GM04504 (cell line): ENCODE data around the gene BCORL1.
A peak's percentile ranks its signal among the peaks of the same experiment; 100 is the strongest.

ENCODE experiments used
- DNase-seq: peaks from one replicate; pipeline ENCODE4 v3.0.0-alpha.2; 2012; ENCODE audit warnings: low read depth

Gene BCORL1, protein sequence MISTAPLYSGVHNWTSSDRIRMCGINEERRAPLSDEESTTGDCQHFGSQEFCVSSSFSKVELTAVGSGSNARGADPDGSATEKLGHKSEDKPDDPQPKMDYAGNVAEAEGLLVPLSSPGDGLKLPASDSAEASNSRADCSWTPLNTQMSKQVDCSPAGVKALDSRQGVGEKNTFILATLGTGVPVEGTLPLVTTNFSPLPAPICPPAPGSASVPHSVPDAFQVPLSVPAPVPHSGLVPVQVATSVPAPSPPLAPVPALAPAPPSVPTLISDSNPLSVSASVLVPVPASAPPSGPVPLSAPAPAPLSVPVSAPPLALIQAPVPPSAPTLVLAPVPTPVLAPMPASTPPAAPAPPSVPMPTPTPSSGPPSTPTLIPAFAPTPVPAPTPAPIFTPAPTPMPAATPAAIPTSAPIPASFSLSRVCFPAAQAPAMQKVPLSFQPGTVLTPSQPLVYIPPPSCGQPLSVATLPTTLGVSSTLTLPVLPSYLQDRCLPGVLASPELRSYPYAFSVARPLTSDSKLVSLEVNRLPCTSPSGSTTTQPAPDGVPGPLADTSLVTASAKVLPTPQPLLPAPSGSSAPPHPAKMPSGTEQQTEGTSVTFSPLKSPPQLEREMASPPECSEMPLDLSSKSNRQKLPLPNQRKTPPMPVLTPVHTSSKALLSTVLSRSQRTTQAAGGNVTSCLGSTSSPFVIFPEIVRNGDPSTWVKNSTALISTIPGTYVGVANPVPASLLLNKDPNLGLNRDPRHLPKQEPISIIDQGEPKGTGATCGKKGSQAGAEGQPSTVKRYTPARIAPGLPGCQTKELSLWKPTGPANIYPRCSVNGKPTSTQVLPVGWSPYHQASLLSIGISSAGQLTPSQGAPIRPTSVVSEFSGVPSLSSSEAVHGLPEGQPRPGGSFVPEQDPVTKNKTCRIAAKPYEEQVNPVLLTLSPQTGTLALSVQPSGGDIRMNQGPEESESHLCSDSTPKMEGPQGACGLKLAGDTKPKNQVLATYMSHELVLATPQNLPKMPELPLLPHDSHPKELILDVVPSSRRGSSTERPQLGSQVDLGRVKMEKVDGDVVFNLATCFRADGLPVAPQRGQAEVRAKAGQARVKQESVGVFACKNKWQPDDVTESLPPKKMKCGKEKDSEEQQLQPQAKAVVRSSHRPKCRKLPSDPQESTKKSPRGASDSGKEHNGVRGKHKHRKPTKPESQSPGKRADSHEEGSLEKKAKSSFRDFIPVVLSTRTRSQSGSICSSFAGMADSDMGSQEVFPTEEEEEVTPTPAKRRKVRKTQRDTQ (N-terminal part only)

DNA sequence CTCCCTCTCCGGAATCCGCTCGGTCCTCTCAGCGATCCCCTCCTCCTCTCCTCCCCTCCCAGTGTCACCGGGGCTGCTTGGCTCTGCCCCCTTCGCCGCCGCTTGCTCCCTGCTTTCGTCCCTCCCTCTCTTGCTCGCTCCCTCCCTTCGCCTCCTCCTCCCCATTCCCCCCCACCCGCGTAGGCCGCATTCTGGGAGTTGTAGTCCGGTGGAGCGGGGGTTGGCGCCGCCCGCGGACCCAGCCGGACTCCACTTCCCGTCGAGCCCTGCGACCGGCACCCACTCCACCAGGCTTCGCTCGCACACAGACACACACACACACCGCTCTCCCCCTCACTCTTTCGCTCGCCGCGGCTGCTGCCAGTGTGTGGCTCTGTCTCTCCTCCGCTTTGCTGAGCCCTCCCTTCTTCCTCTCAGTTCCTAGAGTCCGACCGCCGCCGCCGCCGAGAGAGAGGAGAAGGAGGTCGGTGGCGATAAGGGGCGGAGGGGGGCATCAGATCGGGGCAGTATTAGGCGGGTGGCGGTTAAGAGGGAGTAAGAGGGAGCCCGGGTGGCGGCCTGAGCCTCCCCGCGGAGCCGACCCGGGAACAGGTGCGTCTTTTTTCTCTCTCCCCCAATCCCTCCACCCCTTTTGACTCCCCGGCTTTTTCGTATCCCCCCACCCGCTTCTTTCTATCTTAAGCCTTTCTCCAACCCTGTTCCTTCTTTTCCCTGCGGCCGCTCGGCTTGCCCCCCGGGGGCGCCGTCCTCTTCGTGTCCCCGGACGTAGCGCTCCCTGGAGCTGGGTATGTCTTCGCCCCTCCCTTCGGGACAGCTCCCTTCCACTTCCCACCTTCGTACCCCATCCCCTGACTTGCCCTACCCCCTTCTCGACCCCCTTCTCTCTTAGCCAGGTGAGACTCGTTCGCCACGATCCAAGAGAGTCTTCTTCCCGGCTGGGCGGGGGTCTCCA, at the start of gene BCORL1:
BCORL1 (plus strand) TSS at position 336 of the 952 bp plus-strand sequence. CDS start 22,597 bp downstream, outside the sequence.
- peak; percentile 81 for DNase-seq

DNA sequence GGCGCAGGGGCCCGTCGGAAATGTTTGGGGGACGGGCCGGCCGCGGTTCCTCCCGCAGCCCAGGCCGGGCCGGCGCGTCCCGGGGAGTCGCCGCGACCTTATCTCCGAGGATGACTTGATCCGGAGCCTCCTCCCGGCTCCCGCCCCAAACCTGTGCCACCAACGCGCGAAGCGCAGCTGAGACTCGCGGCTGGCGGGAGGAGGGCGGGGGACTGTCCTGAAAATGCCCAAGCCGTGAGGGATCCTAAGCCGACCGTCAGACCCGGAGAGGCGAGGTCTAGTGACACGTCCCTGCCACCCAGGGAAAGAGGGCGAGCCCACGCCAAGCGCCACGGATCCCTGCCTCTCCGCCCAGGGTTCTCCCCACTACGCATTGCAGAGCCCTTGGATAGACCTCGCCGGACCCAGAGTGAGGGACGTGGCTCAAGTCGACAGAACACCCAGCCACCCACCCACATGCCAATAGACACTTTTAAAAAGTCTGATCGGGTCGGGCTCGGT, 49.6 kb upstream of the BCORL1 start:
- DNase-seq, result no peak

DNA sequence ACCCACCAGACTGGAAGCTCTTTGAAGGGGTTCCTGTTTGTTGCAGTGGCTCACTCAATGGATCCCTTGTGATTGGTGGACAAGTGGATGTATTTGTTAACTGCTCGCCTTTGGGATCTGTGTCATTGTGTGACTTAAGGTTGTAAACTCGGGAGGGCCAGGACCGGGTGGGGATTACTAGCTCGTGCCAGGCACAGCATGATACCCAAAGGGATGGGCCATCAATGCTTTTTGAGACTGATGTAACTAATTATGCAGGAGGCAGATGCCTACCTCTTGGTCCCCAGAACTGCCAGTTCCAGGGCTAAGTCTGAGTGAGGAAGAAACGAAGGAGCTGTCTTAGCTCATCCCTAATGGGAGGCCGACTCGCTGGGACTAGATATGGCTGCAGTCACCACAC, 48.7 kb upstream of the BCORL1 start:
- DNase-seq, result no peak

DNA sequence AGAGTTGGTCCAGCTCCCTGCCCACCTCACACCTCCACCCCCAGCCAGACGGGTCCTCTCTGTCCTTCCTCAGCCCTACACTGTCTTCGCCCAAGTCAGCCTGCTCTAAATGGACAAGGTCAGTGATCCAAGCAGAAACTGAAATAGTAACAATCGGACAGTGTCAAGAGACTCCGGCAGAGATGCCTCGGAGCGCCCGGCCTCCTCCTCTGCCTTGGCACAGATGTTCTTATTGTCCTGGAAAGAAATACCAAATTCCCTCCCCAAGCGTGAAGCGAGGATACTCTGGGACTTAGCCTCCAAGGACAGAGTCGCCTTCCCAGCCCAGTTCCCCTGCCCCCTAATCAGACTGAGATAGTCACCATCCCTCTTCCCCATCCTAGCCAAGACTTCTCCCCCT, 48.0 kb upstream of the BCORL1 start:
- DNase-seq, result no peak

DNA sequence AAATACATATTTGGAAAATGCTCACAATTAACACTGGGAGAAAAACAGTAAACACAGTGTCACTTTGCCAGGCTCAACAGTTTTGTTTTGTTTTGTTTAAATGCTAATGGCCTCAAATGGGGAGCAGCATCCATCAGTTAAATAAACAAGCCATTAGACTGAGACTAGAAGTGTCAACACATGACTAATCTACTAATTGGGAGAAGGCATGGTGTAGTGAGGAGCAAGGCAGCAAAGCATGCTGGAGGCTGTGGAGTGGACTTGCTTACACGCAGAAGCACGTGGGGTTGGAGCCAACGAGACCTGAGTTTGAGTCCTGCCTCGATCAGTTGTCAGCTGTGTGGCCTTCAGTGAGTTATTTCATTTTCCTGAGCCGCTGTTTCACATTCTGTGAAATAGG, 47.5 kb upstream of the BCORL1 start:
- no peak for DNase-seq

DNA sequence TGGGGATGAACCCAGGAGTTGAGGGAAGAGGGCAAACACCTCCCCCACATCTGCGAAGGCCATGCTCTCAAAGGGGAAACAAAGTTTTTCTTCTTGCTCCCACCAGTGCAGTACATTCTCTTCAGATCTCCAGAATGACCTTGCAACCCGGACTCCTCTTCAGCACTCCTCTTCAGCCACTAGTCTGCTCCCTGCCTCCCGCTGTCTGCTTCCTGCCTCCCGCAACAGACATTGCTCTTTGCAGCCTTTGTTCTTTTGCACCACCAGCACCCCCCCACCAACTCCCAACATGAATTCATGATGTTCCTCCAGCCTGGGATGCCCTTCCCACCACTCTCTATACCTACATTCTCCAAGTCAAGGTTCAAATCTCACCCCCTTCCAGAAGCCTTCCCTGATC, 44.4 kb upstream of the BCORL1 start:
- no peak for DNase-seq

DNA sequence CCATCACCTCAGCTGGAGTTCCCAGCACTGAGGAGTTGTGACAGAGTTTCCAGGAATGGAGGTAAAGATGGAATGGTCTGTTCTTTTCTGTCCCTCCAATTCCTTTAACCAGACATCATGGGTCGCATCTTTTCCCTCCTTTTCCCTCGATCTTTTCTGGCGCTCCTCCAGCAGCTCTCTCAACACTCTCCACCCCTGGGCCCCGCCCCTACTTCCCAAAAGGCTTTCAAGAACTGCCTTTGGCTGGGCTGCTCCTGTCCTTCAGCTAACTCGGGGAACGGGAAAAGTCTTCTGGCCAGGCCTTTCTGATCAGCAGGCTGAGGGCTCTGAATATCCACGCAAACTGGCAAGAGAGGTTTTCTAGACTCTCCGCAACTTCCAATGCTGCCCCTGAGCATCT, 42.4 kb upstream of the BCORL1 start:
- no peak for DNase-seq

DNA sequence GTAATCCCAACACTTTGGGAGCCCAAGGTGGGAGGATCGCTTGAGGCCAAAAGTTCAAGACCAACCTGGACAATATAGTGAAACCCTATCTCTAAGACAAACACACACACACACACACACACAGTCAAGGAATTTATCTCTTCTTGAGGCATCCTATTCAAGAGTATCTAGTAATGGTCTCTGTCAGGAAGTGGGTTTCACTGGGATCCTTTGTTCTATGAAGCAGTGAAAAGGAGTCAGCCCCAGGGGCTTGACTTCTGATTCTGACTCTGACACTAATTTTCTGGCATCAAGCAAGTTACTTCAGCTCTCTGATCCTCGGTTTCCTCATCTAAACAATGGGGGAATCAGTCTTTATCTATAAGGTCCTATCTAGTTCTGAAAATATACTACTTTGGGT, 41.7 kb upstream of the BCORL1 start:
- no peak for DNase-seq

DNA sequence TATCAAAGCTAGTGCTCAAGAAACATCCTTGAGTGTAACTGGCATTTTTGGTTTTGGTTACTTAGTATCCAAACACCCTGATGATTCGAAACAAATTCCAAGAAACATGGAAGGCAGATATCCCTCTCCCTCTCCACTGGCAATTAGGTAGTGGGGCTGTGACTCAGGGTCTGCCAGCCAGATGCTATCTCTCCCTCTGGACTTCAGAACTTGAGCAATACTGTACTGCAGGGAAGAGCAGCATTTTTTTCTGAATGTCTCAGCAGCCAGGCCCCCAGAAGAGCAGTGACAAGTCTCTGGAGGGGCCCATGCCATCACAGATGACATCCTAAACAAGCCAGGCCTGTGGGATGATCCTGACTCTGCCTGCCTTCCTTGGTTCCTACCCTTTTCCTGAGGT, 37.3 kb upstream of the BCORL1 start:
- DNase-seq, result no peak

DNA sequence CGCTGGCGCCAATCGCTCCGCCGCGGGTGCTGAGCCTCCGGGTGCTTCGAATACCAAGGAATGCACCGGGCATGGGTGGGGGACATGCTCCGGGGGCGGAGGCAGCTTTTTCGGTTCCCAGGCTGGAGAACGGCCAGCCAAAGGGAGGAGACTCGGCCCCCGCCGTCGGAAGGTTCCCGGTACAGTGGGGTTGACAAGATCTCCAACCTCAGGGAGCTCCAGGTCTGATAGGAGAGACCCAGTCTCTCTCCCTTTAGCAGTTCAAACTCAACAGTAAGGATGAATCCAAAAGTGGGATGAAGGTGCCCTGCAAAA, 29.1 kb upstream of the BCORL1 start:
- DNase-seq, result no peak

DNA sequence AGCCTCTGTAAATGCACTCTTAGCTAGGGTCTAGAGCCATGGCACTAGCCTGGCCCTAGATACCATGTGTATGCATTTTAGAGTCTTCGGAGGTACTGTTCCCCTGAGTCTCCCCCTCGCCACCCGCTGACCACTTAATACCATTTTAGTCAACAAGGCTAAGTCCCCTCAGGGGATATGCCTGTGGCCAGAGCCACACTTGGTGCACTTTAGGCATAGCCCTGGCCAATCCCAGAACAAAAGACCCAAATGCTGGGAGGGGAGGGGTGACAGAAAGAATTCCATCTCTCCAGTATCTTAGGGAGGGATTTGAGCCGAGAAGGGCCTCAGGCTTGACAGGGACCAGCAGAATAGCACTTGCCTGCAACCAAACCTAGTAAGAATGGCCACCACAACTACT, 28.6 kb upstream of the BCORL1 start:
- DNase-seq, result no peak

DNA sequence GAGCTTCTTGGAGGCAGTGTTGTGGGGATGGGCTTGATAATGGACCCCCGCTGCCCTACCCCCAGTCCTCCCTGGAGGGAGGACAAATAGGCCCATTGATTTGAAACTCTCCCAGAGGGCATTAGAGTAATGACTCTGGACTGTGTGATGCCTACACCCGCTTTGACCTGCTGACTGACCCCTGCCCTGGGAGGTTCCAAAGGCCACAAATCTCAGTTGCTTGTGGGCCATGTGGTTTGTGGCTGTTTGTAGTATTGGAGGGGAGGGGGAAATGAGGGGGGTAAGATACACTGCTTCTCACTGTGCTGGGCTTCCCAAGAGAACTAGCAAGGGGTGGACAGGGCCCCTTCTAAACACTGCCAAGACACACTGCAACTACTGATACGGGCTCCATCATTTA, 27.6 kb upstream of the BCORL1 start:
- no peak for DNase-seq

DNA sequence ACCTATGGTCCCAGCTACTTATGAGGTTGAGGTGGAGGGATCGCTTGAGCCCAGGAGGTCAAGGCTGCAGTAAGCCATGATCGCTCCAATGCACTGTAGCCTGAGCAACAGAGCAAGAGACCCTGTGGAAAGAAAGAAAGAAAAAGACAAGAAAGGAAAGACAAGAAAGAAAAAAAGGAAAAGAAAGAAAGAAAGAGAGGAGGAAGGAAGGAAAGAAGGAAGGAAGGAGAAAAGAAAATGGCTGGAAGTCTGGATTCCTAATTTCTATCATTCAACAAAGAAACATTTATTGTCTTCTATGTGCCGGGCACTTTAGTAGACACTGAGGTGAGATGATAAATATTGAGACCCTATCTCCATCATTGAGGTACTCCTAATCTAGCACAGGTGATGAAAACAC, 26.8 kb upstream of the BCORL1 start:
- DNase-seq, result no peak

DNA sequence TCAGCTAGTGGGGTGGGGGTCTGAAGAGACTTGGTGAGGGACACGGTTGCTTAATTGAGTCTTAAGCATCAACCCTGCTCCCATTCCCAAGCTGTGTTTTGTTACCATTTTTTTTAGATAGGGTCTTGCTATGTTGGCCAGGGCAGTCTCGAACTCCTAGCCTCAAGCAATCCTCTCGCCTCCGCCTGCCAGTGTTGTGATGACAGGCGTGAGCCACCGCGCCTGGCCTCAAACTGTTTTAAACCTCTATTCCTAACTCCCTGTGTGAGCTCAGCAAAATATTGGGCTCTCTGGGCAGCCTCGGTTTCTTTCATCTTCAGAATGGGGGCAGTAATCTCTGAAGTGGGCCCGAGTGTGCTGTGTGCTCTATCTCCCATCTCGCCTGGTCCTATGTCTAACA, 26.3 kb upstream of the BCORL1 start:
- DNase-seq, result no peak

DNA sequence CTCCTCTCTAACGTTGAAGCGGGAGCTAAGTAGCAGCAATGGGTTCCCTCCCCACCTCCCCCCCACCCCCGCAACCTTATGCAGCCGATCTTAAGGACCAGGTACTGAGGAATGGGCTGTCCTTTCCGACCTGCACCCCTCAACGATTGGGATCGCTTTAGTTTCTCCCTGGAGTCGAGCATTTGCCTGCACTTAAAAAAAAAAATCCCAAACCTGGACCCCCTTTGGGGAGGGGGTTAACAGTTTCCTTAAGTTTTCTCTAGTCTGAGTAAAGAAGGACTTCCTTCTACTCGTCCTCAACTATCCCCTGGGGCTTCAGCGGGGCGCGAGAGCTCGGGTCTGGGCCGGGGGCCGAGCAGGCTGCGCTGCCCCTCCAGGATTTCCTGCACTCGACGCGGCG, 25.7 kb upstream of the BCORL1 start:
- DNase-seq, result no peak

DNA sequence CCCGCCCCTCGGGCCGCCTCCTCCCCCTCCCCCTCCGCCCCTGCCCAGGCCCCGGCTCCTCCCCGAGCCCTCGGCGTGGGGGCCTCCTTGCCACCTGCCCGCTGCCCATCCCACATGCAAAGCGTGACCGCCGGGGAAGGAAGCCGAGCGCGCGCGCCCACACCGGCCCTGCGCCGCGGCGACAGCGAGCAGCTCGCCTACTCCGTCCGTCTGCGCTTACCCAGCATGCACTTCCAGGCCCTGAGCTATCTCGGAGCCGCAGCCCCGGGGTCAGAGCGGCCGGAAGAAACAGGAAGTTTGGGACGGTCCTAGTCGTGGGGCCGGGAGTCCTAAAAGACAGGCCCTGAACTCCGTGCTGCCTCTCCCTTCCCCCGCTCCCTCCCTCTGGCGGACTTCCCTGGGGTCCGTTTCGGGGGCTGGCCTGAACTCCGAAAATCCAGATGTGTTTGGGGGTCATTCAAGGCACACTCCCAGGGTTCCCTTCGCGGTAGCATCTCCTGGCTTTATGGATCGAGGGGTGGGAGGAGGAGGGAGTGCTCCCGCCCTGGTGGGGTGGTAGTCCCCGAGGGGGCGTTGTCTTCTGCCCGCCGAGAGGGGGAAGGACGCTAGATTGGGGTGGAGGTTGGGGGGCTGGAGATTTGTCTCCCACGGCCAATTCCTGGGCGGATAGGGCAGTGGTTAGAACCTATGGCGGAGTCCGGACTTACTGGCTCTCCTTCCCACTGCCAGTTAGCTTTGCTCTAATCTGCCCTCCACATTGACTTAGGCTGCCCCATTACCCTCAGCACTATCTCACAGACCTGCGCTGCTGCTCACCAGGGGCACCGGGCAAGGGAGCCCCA, 25.0 kb upstream of the BCORL1 start:
- DNase-seq, result no peak

DNA sequence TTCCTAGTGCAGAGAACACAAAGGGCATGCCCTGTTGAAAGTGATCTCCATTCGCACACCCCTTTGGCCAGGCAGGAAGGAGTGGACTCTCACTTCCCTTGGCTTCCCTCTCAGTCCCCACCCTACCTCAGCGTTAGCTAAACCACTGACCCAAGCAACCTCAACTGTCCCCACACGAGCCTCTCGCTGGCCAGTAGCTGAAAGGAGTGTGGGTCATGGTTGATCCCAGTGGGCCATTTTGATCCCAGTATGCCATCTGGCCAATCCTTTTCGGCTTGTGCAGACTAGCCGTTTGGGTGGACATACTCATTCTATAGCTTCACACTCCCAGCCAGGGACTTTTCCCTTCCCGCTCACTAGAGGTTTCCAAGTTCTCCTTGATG, 24.4 kb upstream of the BCORL1 start:
- no peak for DNase-seq

DNA sequence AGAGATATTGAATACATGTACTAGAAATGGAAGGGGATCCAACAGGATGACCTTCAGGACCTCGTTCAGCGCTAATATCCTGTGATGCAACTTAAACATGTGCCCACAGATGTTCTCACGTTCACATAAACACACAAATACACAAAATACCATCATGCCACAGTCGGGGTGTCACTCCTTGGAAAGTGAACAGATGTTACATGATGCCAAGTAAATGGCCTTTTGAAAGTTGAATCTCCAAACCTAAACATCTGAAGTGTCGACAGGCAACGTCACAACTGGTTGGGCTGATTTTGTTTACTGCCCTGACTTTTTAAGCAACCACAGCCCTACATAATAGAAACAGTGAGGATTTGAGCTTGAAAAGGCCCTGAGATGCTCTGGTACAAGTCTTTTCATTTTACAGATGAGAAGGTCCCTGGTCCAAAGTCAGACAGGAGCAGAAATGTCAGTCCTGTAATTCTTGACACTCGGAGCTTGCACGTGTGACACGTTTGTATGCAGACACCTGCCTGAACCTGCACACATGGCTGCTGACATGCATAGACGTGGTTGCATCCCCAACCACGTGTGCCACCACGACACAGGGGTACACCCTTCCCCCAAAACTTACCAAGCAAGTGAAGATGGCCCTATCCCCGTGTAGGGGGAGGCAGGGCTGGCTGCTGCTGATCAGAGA, 23.5 kb upstream of the BCORL1 start:
- no peak for DNase-seq

DNA sequence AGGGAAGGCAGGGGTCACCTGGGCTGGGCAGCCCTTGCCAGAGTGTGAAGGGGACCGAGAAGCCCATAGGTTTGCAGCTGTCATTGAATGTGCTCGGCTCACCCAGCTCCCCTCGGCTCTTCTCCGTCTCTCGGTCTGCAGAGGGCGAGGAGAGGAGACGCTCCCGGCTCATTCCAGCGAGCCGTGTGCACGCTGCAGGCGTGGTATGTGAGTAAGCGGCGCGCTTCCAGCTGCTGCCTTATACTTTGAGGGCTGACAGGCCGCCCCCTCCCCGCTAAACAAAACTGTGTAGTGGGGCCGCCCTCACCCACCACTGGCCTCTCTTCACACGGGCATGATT, 23.0 kb upstream of the BCORL1 start:
- DNase-seq, result no peak
